Progenitor cell of endocrine pancreas (in vitro differentiated cells): ENCODE measurements around the gene SUPT6H. TPM values are rescaled to one million over a fixed set of nuclear protein-coding genes. Genes with fewer than 3 reads are reported as not detected.
A peak's percentile ranks its signal among the peaks of the same experiment; 100 is the strongest.

Experiments
- DNase-seq: peaks from one replicate; pipeline ENCODE4 v3.0.0; 2021; ENCODE audit warnings: low spot score; ENCODE audit not compliant: unreplicated experiment
- H3K27ac Mint-ChIP-seq: 2 replicates; pipeline ENCODE4 v1.8.0; 2021; ENCODE audit warnings: mild to moderate bottlenecking, moderate library complexity, mixed read lengths
- H3K27me3 Mint-ChIP-seq: 2 replicates; pipeline ENCODE4 v1.8.0; 2021; ENCODE audit warnings: mixed read lengths
- H3K36me3 Mint-ChIP-seq: 2 replicates; pipeline ENCODE4 v1.8.0; 2022; ENCODE audit warnings: mixed read lengths; ENCODE audit not compliant: insufficient read depth
- H3K4me1 Mint-ChIP-seq: 2 replicates; pipeline ENCODE4 v1.8.0; 2021; ENCODE audit warnings: low read depth, mixed read lengths
- H3K4me3 Mint-ChIP-seq: 2 replicates; pipeline ENCODE4 v1.8.0; 2021; ENCODE audit warnings: low read depth, mild to moderate bottlenecking, moderate library complexity, mixed read lengths
- H3K9me3 Mint-ChIP-seq: 2 replicates; pipeline ENCODE4 v1.8.0; 2021; ENCODE audit warnings: low read depth, mixed read lengths
- total RNA-seq: library from RNA; stranded (reverse); gene quantifications from 2 replicates; pipeline ENCODE4 v1.2.1, GENCODE V29; 2021
- TF ChIP-seq, protein P1 (sequence below): fragments of 200-600 bp; sonication (generic); IDR thresholded peaks from one replicate; pipeline ENCODE4 v1.5.0; 2021; ENCODE audit warnings: antibody characterized with exemption, mild to moderate bottlenecking; ENCODE audit not compliant: unreplicated experiment

Gene SUPT6H
- total RNA-seq, 1 donor from 2014 or later: 80.0 TPM

DNA sequence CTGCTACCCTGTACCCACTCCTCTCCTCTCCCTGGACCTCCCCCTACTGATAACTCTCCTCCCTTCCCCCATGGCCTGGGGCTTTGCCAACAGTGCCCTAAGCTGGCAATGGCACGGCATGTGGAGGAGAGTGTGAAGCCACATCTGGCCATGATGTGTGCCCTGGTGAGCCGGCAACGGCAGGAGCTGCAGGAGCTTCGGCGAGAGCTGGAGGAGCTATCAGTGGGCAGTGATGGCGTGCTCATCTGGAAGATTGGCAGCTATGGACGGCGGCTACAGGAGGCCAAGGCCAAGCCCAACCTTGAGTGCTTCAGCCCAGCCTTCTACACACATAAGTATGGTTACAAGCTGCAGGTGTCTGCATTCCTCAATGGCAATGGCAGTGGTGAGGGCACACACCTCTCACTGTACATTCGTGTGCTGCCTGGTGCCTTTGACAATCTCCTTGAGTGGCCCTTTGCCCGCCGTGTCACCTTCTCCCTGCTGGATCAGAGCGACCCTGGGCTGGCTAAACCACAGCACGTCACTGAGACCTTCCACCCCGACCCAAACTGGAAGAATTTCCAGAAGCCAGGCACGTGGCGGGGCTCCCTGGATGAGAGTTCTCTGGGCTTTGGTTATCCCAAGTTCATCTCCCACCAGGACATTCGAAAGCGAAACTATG is 87.0 kb downstream of the SUPT6H start:
- Mint-ChIP-seq H3K27me3 (no peaks in the 10 kb centered on the region), H3K27ac (peak overlapping the region; percentile 99), H3K36me3 (peaks cover 12% of the 10 kb centered on the region), H3K9me3 (no peaks in the 10 kb centered on the region), H3K4me1 (peaks cover 25% of the 10 kb centered on the region), H3K4me3 (no peak overlapping the region)
- TF ChIP-seq, protein P1, sequence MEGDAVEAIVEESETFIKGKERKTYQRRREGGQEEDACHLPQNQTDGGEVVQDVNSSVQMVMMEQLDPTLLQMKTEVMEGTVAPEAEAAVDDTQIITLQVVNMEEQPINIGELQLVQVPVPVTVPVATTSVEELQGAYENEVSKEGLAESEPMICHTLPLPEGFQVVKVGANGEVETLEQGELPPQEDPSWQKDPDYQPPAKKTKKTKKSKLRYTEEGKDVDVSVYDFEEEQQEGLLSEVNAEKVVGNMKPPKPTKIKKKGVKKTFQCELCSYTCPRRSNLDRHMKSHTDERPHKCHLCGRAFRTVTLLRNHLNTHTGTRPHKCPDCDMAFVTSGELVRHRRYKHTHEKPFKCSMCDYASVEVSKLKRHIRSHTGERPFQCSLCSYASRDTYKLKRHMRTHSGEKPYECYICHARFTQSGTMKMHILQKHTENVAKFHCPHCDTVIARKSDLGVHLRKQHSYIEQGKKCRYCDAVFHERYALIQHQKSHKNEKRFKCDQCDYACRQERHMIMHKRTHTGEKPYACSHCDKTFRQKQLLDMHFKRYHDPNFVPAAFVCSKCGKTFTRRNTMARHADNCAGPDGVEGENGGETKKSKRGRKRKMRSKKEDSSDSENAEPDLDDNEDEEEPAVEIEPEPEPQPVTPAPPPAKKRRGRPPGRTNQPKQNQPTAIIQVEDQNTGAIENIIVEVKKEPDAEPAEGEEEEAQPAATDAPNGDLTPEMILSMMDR: no peak
- DNase-seq: no peak

- H3K4me1 Mint-ChIP-seq: peaks cover 25% of the 10 kb centered on the region
- H3K27me3 Mint-ChIP-seq: no peaks in the 10 kb centered on the region
- TF ChIP-seq, protein P1: no peak
- DNase-seq: no peak
- peak overlapping the region; percentile 99 for H3K27ac Mint-ChIP-seq
- no peaks in the 10 kb centered on the region for H3K9me3 Mint-ChIP-seq
- H3K4me3 Mint-ChIP-seq: no peak overlapping the region
- H3K36me3 Mint-ChIP-seq: peaks cover 11% of the 10 kb centered on the region
Observed at GRCh38 chr17:28749516-28750177, 87.6 kb downstream of the SUPT6H start.

- Mint-ChIP-seq H3K4me3 (no peak overlapping the region), H3K27ac (peak overlapping the region; percentile 91), H3K4me1 (peaks cover 25% of the 10 kb centered on the region), H3K9me3 (no peaks in the 10 kb centered on the region), H3K27me3 (no peaks in the 10 kb centered on the region), H3K36me3 (peaks cover 11% of the 10 kb centered on the region)
- peak; percentile 88 for DNase-seq
- TF ChIP-seq, protein P1: peak; percentile 99
Observed at GRCh38 chr17:28750178-28751047, 88.4 kb downstream of the SUPT6H start.

DNA sequence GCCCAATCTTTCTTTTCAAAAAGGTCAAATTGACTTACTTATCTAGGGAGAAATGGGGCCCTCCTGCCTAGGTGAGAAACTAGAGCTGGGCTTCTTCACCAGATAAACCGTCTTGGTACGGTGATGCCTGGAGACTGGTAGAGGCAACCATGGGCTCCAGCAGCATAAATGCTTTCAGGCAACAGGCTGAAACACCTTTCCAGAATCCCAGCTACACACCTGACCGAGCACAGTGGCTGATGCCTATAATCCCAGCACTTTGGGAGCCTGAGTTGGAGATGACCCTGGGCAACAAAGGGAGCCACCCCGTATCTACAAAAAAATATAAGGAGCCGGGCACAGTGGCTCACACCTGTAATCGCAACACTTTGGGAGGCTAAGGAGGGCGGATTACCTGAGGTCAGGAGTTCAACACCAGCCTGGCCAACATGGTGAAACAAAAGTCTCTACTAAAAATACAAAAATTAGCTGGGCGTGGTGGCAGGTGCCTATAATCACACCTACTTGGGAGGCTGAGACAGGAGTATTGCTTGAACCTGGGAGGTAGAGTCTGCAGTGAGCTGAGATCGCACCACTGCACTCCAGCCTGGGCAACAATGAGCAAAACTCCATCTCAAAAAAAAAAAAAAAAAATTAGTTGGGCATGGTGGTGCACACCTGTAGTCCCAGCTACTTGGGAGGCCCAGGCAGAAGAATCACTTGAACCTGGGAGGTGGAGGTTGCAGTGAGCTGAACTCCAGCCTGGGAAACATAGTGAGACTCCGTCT is 89.8 kb downstream of the SUPT6H start:
- Mint-ChIP-seq H3K27me3 (no peaks in the 10 kb centered on the region), H3K9me3 (no peaks in the 10 kb centered on the region), H3K27ac (peak overlapping the region; percentile 86), H3K36me3 (peaks cover 12% of the 10 kb centered on the region), H3K4me3 (no peak overlapping the region), H3K4me1 (peaks cover 16% of the 10 kb centered on the region)
- DNase-seq: no peak
- TF ChIP-seq, protein P1: no peak

Other genes starting within 250 kb of the SUPT6H start
- gene SLC13A2, start 188.6 kb upstream of the SUPT6H start, total RNA-seq: 0.29 and 0.31 TPM in 2 replicates
- 0.07 TPM in 1 of 2 replicates, not detected in the other for gene FOXN1, start 155.9 kb upstream of the SUPT6H start, total RNA-seq
- 41.3 and 46.7 TPM in 2 replicates for gene UNC119, start 109.6 kb upstream of the SUPT6H start, total RNA-seq
- 65.0 and 68.2 TPM in 2 replicates for gene PIGS, start 90.7 kb upstream of the SUPT6H start, total RNA-seq
- gene ALDOC, start 85.3 kb upstream of the SUPT6H start, total RNA-seq: 4.8 and 5.6 TPM in 2 replicates
- 69.4 and 77.8 TPM in 2 replicates for gene SPAG5, start 63.2 kb upstream of the SUPT6H start, total RNA-seq
- 35.5 and 36.7 TPM in 2 replicates for gene RSKR, start 48.0 kb upstream of the SUPT6H start, total RNA-seq
- gene BLTP2, start 17.0 kb upstream of the SUPT6H start, total RNA-seq: 182 and 190 TPM in 2 replicates
- 53.3 and 57.9 TPM in 2 replicates for gene SDF2, start 299 bp upstream of the SUPT6H start, total RNA-seq
- 15.2 and 16.3 TPM in 2 replicates for gene PROCA1, start 49.7 kb downstream of the SUPT6H start, total RNA-seq
- 147 and 150 TPM in 2 replicates for gene RAB34, start 55.7 kb downstream of the SUPT6H start, total RNA-seq
- gene RPL23A, start 57.8 kb downstream of the SUPT6H start, total RNA-seq: 1,486 and 1,562 TPM in 2 replicates
- 14.0 and 15.5 TPM in 2 replicates for gene TLCD1, start 64.0 kb downstream of the SUPT6H start, total RNA-seq
- 15.4 and 16.8 TPM in 2 replicates for gene NEK8, start 66.6 kb downstream of the SUPT6H start, total RNA-seq
- gene TRAF4, start 81.8 kb downstream of the SUPT6H start, total RNA-seq: 254 and 260 TPM in 2 replicates
- gene FAM222B, start 180.6 kb downstream of the SUPT6H start, total RNA-seq: 48.9 and 58.7 TPM in 2 replicates
- gene ERAL1, start 192.8 kb downstream of the SUPT6H start, total RNA-seq: 49.2 and 49.7 TPM in 2 replicates
- 125 and 131 TPM in 2 replicates for gene FLOT2, start 235.5 kb downstream of the SUPT6H start, total RNA-seq
- 22.4 and 25.9 TPM in 2 replicates for gene DHRS13, start 240.9 kb downstream of the SUPT6H start, total RNA-seq